Activated CD4-positive, alpha-beta T cell treated with anti-CD3 and anti-CD28 coated beads, Interleukin-2, Interleukin-6, amounts not matched to agents 100 ng/mL and 50 ng/mL, durations not matched to agents 16 hours and 8 hours (primary cell): Measurements from ENCODE around the gene SLC1A1.
A peak's percentile ranks its signal among the peaks of the same experiment; 100 is the strongest.

ENCODE experiments used
- DNase-seq: peaks from one replicate; pipeline ENCODE4 v3.0.0-alpha.2; 2020

The SLC1A1 gene

DNA sequence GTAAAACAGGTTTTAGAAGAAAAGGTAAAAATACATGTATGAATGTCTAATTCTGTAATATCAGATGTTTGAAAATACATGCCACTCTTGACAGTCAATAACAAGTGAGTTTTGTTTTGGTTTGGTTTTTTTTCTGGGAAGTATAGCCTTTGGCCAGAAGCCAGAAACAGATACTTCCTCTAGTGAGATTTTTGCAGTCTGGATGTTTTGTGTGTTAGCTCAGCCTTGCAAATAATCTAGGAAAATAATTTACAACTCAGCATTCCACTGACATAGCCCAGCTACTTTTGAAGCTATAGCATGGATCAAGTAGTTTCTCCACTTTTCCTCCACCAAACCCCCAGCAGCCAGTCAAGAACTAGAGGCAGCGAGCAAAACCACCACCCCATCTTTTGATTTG is 56.7 kb downstream of the SLC1A1 start:
- no peak for DNase-seq

DNA sequence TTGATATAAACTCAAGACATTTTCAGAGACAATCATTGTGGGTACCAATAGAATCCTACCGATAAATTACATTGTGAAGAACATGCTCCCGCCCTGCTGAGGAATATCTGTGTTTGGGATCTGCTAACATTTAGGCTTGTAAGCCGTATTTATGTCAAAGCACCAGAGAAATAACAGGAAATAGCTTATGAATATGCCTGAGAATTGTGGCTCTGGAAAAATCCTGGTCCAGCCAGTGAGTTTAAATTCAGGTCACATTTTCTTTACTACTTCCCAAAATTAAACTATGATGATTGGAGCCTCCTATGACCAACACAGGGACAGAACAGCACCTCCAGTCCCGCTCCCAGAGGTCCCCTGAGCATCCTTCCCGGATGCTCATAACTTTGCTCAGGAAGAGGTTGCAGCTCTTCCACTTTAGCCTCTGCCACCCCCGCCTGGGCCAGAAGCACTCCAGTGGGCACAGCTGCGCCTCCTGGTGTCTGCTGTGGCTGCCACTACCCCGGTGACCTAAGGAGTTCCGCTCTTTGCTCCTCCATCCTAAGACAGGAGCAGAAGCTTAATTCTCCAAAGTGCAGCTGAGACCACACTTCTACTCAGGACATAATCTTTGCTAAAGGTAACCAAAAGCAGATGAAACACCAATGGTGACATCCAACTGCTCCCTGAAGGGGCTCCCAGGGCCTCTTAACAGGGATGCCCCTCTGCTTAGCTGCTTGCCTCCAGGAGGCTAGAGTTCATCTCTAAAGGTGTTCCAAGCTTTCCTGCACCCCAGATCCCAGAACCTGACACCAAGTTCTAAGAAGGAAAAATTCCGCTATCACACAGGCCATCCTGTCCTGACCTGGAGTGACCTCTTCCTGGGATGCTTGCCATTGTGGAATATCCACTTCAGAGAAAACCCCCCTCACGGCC is 58.8 kb downstream of the SLC1A1 start:
- DNase-seq = no peak

DNA sequence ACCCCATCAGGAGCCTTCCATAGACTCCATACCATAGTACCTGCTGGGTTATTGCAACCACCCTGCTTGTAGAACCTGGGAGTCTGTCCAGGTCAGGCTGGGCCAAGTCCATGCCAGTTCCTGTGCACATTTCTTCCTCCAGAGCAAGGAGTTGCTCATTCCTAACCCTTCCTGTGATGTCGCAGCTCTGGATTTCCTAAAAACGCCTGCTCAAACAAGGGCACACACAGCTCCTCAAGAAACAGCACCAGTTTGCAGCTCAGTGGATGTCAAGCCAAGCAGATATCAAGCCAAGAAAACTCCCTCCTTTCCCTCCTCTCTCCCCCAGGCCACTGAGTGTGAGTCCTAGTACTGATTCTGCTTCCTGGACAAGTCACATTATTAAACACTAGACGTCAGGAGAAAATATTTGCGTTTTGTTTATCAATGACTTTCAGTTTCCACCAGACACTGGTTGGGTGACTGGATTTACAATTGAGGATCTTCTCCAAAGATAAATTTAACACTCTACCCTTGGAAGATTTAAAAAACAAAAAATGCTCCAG is 59.6 kb downstream of the SLC1A1 start:
- DNase-seq = no peak

DNA sequence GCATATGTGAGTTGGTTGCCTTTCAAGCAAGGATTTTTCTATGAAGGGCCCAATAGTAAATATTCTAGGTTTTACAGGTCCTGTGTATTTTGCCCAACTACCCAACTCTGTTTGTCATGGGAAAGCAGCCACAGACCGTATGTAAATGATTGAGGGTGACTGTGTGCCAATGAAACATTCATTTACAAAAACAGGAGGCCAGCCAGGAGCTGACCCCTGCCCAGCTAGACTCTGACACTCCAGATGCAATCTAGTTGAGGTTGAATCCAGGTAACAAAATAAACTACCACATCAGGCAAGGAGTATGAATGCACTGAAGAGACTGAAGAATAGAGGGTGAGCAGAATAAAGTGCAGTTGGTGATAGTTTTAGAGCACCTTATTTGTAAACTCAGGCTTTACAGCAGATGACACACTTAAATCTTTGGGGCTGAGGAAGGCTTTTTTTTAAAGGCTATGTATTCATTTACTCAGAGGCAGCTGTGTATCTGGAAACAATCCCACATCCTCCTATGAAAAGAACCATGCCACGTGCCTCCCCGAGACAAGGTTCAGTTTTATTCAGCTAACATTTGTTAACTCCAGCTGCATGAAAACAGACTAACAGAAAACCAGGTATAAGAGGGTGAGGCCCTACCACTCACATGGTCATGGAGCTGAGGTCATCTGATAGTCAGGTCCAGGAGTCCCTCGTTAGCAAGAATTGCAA is 60.7 kb downstream of the SLC1A1 start:
- no peak for DNase-seq

DNA sequence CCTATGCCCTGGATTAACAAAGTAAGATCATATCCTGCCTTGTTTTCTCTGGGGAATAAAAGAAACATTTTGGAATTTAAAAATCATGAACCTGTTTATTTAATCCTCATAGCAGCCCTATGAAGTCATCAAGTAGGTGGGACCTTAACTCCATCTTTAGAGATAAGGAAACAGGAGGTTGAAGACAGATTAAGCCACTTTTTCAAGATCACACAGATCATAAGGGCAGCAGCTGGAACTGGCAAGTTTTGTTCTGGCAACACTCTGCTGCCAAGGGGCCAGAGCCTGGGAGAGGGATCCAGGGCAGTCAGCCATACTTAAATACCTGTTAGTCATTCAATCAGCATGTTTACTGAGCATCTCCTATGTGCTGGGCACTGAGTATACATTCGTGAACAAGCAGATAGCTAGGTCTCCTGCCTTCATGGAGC is 63.7 kb downstream of the SLC1A1 start:
- DNase-seq = no peak

DNA sequence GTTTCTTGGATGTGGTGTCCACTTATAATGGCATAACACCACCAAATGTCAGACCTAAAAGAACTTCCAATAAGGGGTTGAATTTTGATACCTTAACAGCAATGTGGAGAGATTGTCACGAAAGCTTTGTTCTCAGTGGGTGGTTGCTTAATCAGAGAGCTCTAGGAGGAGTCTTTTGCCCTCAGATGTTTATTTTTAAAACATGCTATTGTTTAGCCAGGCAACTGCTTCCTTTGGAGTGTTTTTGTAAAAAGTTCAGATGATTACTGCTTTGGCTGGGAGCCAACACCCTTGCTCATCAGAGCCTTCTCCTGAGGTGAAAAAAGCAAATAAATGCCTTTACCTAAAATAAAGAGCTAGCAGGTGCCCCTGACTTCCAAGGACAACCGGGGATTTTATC is 65.0 kb downstream of the SLC1A1 start:
- no peak for DNase-seq

GRCh38 chr9:4558371-4558998 is 68.2 kb downstream of the SLC1A1 start:
- no peak for DNase-seq

DNA sequence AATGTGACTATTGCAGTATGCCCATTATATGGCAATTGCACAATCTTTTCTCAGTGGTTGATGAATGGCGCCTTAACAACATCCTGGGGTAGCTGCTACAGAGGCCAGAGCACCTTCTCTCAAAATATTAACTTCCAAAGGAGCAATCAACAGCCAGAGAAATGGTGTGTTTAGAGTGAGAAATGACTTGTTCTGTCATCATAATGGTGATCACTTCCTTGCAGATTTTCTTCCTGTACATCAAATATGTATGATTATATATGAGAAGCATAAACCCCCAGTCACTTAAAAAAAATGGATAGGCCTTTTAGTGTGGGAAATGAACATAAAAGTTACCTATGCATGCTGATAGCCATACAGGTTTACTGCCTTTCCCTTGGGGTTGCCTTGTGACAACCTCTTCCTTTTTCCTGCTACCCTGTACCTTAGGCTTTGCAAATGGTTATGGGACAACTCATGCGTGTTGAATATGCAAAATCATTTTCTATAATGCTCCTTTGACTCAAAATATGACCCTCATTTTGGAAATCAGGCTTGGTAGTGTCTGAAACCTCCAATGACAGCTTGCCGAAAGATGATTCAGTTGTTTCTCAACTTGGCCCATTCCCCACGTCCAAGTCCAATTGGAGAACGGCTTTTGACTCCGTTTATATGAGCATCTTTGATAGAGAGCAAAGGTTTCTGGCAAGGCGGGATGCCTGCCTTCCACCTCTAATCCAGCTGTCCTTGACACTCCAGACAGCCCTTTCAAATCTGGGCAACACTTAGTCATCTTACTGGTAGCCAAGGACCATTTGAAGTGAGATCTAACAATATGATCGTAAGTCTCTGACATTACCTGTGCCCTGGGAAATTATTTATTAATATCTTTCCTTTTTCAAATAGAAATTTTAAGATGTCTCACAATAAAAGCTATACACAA is 69.3 kb downstream of the SLC1A1 start:
- no peak for DNase-seq

GRCh38 chr9:4563105-4563504 is 72.8 kb downstream of the SLC1A1 start:
- DNase-seq = no peak

DNA sequence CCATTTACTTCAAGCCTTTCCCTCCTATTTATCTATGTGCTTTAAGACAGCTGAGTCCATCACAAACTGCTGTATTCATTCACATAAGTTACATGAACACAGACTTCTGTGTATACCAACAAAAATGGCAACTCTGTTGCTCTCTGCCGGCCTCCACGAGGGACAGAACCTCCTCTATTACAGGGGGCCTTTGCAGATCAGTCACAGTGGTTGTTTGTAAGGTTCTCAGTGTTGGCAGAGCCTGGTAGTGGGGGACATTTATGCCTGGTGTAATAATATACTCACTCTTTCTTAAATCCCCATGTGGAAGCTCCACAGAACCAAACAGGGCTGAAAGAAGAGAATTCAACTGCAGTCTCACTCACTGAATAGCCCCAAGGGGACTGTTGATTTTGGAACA is 76.5 kb downstream of the SLC1A1 start:
- DNase-seq = no peak

DNA sequence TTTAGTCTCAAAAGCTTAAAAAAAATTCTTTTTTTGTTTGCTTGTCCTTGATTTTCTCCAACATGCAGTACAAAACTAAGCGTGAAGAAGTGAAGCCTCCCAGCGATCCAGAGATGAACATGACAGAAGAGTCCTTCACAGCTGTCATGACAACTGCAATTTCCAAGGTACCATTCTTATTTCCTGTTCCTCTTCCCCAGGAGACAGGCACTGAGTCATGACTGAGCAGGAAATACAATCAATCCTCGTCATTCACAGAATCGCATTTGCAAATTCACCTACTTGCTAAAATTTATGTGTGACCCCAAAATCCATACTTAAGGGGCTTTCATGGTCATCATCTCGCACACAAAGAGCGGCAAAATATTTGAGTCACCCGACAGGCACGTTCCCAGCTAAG is 77.3 kb downstream of the SLC1A1 start:
- no peak for DNase-seq

- DNase-seq = no peak
Observed at GRCh38 chr9:4569101-4569500, 78.8 kb downstream of the SLC1A1 start.

DNA sequence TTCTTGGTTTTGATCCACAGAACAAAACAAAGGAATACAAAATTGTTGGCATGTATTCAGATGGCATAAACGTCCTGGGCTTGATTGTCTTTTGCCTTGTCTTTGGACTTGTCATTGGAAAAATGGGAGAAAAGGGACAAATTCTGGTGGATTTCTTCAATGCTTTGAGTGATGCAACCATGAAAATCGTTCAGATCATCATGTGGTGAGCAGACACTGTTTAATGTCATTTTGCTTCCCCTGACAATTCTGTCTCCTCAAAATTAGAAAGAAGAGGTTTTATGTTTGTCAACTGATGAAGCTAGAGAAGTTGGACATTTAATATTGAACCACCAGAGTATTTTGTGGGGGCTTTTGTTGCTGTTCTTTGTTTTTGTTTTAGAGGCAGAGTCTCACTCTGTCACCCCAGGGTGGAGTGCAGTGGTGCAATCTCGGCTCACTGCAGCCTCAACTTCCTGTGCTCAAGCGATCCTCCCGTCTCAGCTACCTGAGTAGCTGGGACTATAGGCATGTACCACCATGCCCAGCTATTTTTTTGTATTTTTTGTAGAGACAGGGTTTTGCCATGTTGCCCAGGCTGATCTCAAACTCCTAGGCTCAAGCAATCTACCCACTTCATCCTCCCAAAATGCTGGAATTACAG is 82.0 kb downstream of the SLC1A1 start:
- DNase-seq = no peak

- DNase-seq = no peak
Observed at GRCh38 chr9:4573176-4573575, 82.9 kb downstream of the SLC1A1 start.

DNA sequence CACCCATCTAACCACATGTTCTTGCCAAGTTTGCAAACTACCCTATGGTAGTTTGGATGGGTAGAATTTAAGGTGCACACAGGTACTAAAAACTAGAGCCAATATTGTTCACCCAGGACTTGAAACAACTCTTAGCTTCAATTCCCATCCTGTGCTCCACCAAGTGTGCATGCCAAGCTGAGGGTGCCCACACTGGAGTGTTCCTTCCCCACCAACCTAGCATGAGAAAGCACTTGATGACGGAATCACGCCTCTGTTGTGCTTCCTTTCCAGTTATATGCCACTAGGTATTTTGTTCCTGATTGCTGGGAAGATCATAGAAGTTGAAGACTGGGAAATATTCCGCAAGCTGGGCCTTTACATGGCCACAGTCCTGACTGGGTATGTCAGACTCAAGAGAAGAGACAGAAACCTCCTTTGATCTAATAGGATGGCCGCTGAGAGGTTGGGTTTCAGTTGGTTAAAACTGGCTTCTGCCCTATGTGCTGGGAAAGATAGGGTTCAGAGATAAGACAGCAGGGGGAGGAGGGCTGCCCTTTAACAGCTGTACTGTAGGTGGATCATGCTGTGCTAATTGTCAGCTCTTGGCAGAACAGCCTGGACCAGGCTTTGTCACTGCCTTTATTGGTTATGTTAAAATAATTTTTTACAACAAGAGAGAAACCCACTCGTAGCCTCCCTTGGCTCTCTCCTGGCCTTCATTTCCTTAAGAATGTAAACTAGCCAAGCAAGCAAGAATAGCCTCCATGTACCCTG is 83.5 kb downstream of the SLC1A1 start:
- DNase-seq = no peak

- DNase-seq = peak; percentile 25
Observed at GRCh38 chr9:4574657-4575243, 84.5 kb downstream of the SLC1A1 start.

DNA sequence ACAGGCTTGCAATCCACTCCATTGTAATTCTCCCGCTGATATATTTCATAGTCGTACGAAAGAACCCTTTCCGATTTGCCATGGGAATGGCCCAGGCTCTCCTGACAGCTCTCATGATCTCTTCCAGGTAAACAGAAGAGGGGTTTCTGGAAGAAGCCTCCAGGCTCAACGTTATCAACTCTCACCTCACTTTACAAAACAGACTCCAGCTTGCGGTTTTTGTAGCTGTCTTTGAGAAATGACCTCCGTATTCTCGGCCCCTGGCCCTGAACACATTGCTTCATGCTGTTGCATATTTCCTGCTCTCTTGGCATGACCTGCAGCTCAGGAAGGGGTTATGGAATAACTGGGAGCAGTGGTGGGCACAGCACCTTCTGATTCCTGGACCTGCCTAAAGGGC is 85.7 kb downstream of the SLC1A1 start:
- DNase-seq = no peak

DNA sequence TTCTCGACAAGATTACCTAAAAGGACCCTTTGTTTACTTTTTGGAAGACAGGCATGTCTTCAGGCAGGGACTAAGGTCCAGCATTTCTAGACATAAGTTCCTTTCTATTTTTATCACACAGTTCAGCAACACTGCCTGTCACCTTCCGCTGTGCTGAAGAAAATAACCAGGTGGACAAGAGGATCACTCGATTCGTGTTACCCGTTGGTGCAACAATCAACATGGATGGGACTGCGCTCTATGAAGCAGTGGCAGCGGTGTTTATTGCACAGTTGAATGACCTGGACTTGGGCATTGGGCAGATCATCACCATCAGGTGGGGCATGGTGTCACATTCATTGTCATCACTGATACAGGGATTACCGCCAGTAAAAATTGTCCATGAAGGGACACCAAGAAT is 86.2 kb downstream of the SLC1A1 start:
- no peak for DNase-seq

GRCh38 chr9:4579001-4579400 is 88.7 kb downstream of the SLC1A1 start:
- no peak for DNase-seq

DNA sequence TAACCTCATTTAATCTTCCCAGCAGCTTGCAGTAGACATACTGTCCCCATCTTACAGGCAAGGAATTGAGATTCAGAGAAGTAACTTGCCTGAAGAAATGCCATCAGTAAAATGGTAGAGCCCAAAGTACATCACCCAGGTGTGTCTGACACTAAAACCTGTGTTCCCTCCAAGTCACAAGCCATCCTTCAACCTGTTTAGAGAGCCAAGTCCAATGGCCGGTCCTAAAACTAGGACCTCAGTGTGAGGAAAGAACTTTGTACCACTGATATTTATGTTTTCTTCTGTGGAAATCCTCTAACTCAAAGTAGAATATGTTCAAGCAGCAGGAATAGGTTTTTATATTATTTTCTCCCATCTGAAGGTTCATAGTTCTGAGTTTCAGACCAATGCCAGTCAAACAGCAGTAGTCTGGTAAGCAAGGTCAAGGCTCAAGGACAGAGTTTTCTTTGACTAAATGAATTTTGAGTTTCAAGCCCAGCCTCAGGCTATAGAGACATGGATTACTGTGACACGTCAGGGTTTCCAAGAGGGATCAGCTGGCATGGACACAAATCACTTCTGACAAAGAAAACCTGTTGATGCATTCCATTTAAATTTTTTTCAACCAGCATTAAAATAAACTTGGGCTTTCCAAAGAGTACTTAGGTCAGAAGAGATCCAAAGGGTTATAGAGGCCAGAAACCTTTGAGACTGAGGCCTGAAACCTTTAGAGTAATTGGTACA is 90.9 kb downstream of the SLC1A1 start:
- DNase-seq = no peak
